Erythroblast (primary cell): ENCODE data around the gene TEX2.
"Not testable (repeated sequence)": the region's sequence is repeated elsewhere in the genome, so short reads cannot be mapped to it uniquely, and the experiment has no call there.

Experiments
- DNase-seq, 2 experiments: peaks; one replicate each; lab custom pipeline; 2025; lab: John Stamatoyannopoulos, UW
- GATA1 ChIP-seq: IDR thresholded peaks from 2 replicates; pipeline ENCODE4 v1.6.1; 2011; ENCODE audit warnings: low read depth, mild to moderate bottlenecking, control low read depth, low read length, moderate library complexity
- POLR2A ChIP-seq: IDR thresholded peaks from 2 replicates; pipeline ENCODE4 v1.6.1; 2011; ENCODE audit warnings: mild to moderate bottlenecking, low read length

The TEX2 gene

GRCh38 chr17:64124609-64125008, 138.5 kb downstream of the TEX2 start:
- TF ChIP-seq GATA1 (no peak), POLR2A (no peak)
- DNase-seq: no peak

DNA sequence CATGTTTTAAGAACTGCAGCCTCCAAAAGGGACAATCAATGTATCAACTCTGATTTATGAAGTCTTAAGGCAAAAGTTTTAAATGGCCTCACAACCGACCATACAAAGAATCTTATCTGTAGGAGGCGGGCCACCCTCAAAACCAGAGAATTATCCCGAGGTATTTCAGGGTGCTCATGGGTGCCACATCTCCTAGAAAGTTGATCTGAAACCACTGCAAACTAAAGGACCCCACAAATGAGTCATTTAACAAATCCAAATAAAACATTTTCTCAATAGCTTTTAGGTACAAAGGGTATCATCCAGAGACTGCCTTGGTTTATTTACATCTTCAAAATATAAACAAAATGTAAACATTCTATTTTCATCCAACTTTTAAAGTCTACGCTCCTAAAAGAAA, 139.9 kb downstream of the TEX2 start:
- TF ChIP-seq POLR2A (no peak), GATA1 (no peak)
- DNase-seq: no peak

DNA sequence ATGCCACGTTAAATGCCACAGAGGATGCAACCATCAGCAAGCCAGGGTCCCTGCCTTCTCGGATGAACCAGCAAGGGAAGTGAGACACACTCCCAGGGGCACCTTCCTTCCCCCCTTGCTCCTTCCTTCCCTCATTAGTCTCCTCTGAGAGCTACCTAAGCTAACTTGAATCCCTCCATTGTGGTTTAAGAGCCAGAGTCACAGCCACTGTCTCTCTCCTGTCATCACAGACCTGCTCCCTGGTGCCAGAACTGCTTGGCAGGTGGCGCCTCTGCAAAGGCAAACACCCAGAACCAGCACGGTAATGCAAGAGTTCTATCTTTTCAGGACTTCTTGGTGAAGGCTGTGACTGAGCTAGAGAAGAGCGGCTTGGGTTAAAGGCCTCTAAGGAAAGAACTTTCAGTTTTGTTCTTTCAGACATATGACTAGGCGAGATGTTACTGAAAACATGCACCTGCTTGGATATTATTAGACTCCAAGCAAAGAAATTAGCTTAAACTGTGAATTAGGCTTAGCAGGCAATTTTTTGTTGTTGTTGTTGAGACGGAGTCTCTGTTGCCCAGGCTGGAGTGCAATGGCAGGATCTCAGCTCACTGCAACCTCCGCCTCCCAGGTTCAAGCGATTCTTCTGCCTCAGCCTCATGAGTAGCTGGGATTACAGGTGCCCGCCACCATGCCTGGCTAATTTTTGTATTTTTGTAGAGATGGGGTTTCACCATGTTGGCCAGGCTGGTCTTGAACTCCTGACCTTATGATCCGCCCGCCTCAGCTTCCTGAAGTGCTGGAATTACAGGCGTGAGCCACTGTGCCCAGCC, 141.9 kb downstream of the TEX2 start:
- DNase-seq: not testable (repeated sequence)

DNA sequence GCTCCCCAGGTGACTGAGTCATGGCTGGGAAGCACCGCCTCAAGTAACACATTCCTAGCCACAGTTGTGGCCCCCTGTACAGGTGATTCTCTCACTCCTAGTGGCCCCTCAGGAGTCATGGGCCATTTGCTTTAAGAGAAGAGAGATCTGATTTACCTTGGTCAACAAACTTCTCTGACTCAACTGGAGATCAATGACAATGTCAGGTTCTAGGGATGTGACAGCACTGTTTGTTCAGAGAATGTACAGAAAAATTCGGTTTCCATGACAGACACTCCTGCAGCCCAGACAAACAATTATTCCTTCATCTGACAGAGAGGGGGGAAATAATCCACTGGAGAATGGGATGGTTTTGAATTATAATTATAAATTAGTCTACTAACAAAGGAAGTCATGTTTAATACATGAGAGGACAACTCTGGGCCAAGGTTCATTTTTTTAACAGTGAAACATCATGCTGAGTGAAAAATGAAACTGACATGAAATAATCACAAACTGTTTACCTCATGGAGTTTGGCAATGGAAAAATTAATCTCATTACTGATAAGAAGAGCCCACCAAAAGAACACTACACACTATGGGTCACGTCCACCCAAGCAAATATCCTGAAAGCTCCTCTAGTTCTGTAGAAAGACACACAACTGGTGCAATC, 142.8 kb downstream of the TEX2 start:
- DNase-seq: no peak
- no peak for TF ChIP-seq POLR2A
- no peak for TF ChIP-seq GATA1

GRCh38 chr17:64117981-64118979, 144.8 kb downstream of the TEX2 start:
- peak; percentile 48 to 52 for DNase-seq
- TF ChIP-seq POLR2A: no peak
- no peak for TF ChIP-seq GATA1

- TF ChIP-seq GATA1 (no peak), POLR2A (no peak)
- DNase-seq: no peak
These were observed 147.1 kb downstream of the TEX2 start for GRCh38 chr17:64115822-64116534.

- DNase-seq: no peak
- no peak for TF ChIP-seq GATA1
- no peak for TF ChIP-seq POLR2A
These were observed 147.9 kb downstream of the TEX2 start for GRCh38 chr17:64115043-64115698.

DNA sequence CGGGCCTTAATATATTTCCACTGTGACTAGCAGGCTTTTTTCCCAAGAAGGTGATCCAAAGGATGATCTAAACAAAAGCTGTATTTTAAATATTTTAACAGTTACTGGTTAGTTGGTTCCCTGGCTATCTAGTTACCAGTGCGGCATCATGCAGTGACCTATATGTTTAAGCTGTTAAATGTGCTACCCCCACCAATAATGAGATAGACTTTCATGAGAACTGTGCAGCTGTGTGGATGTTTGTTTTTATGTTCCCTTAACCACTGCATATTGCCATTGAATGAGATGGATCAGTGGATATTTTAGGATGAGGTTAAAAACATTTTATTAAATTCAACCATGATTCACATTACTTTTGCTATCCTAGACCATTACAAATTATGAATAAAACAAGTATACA, 150.1 kb downstream of the TEX2 start:
- TF ChIP-seq GATA1: no peak
- TF ChIP-seq POLR2A: no peak
- no peak for DNase-seq

- TF ChIP-seq GATA1: no peak
- TF ChIP-seq POLR2A: no peak
- DNase-seq: no peak
These were observed 151.2 kb downstream of the TEX2 start for GRCh38 chr17:64111831-64112230.

- no peak for DNase-seq
These were observed 152.5 kb downstream of the TEX2 start for GRCh38 chr17:64110379-64111152.

DNA sequence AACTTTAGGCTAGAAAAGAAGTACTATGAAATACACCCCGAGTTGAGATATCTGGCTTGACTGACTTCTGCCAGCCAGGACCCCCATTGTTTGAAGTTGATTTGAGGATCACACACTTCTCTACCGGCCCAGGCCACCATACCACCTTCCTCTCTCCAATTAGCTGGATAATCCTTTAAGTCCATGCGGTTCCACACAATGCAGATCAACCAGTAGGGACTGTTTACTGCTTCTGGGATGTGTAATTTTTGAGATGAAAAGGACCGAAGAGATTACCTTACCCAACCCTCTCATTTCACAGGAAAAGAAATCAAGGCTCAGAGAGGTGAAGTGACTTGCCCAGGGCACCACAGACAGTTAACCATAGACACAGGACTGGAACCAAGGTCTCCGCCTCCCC, 153.7 kb downstream of the TEX2 start:
- DNase-seq: no peak
- TF ChIP-seq POLR2A: no peak
- no peak for TF ChIP-seq GATA1

More at GRCh38 chr17:64110379-64111152, 152.5 kb downstream of the TEX2 start:
- TF ChIP-seq GATA1: no peak

DNA sequence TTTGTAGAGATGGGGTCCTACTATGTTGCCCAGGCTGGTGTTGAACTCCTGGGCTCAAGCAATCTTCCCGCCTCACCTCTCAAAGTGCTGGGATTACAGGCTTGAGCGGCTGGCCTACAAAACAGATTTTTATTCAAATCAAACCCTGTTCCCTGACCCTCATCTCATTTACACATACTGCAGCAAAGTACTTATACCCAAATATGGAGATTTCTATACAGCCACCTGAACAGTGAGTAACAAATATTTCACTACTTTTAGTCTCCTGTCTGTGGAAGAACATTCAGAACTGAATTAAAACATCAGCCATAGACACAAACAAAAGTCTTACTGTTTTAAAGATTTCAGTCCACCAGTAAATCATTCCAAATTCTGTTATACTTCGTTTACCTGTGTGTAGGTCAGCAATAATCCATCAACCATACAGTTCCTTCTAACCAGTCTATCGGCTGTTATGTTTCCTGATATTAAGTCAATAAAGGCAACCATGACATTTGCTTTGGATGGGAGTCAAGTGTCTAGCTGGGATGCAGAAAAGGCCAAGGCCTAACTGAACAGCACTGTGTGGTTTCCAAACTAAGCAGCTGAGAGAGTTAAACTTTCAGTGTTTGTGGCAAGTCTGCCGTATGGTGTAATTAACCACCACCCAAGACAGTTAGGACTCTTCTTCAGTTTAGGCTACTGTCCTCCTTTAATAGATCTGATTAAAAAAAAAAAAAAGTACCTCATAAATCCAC, 155.4 kb downstream of the TEX2 start:
- no peak for DNase-seq
- TF ChIP-seq POLR2A (no peak), GATA1 (no peak)

DNA sequence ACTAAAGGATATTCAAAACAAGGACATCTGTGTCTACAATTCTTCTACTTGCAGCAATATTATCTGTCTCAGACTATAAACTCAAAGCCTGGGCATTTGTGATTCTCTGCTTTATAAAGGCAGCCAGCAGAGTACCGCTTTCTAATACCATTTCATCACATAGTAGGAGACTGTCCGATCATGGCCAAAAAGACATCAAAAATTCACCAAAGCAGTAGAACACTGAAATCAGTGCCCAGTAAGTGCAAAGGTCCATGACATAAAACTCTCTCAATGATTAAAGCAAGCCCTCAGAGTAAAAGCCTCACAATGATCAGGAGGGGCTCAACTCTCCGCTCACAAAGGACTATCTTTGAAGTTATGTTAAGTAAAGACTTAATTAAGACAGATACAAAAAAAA, 156.1 kb downstream of the TEX2 start:
- TF ChIP-seq POLR2A (no peak), GATA1 (no peak)
- DNase-seq: no peak
